ENCODE measurements around the gene PPARG. TPM values are rescaled to one million over a fixed set of nuclear protein-coding genes. Genes with fewer than 3 reads are reported as not detected.

The PPARG gene
- total and polyA plus RNA-seq, 10 of the 15 experiments (the other 5 are each of a cell fraction or from before 2014, with no cell fraction given) = 0.06 to 0.86 (median 0.12) TPM; not detected in 5

GRCh38 chr3:12451481-12451880 is 162.6 kb downstream of the PPARG start:
- H3K79me2 ChIP-seq (ENCODE audit: control insufficient read depth, insufficient read depth, low read length) = no peaks in the 10 kb centered on the region

More at GRCh38 chr3:12451481-12451880, 162.6 kb downstream of the PPARG start:
- in situ Hi-C loops (cut with MboI) (no loop called here), intact Hi-C loops (cut with micrococcal nuclease; ENCODE audit: unreplicated experiment) (no loop called here)
- no peaks in the 10 kb centered on the region for H4K20me1 ChIP-seq (ENCODE audit: control insufficient read depth, insufficient read depth)
- H3K36me3 ChIP-seq (ENCODE audit: control insufficient read depth in 2 of 2, insufficient read depth in 2 of 2, low read length in 1 of 2) = no peaks in the 10 kb centered on the region
- H2AFZ ChIP-seq (ENCODE audit: control insufficient read depth, low read depth, low read length) = no peak overlapping the region
- no peak for DNase-seq (ENCODE audit: low read depth, low spot score)
- ATAC-seq = no peak
- no peak overlapping the region for H3K9ac ChIP-seq (ENCODE audit: control insufficient read depth, insufficient read depth, low read length)
- WGBS (ENCODE audit: insufficient coverage, insufficient replicate concordance, low lambda C conversion rate, missing lambda C conversion rate) = 28% methylated on average over 5 of the region's 5 CpGs
- H3K9me3 ChIP-seq (replicated peaks; ENCODE audit: control insufficient read depth, insufficient read depth, low read length) = no peaks in the 10 kb centered on the region
- TF ChIP-seq NFYA (IDR thresholded peaks at IDR 0.05; ENCODE audit: borderline replicate concordance, low read depth, low read length) (no peak), ASH2L (IDR thresholded peaks at IDR 0.05; ENCODE audit: borderline replicate concordance, low read depth) (no peak), EGR1 (IDR thresholded peaks at IDR 0.05; ENCODE audit: borderline replicate concordance in 1 of 2, low read depth in 2 of 2, low read length in 2 of 2) (no peak), TARDBP (IDR thresholded peaks at IDR 0.05; ENCODE audit: borderline replicate concordance) (no peak), MTA2 (IDR thresholded peaks at IDR 0.05; ENCODE audit: low read depth) (no peak), TAF1 (IDR thresholded peaks at IDR 0.05; ENCODE audit: borderline replicate concordance, low read depth, low read length) (no peak), E2F8 (IDR thresholded peaks at IDR 0.05; ENCODE audit: low read depth, partially characterized antibody) (no peak), YY1 (IDR thresholded peaks at IDR 0.05; ENCODE audit: low read depth, low read length) (no peak), PKNOX1 (IDR thresholded peaks at IDR 0.05) (no peak)
- ChIA-PET RAD21 (ENCODE audit: unreplicated experiment) (no interaction called here), POLR2A (no interaction called here), CTCF (interaction anchor here (1.6 kb wide), 1 partner anchor 28 kb away, joined by 6 read pairs; no protein-coding TSS in a partner anchor), SMC1A (ENCODE audit: uncharacterized antibody, unreplicated experiment) (no interaction called here)
- no peak for FAIRE-seq
- BruUV-seq (replicated peaks) = no TSS peak
- H3K4me2 ChIP-seq (ENCODE audit: control insufficient read depth, insufficient read depth) = no peak overlapping the region
- no peaks in the 10 kb centered on the region; a peak in 2 of 4 replicates for H3K27me3 ChIP-seq (replicated peaks in 1 of 2; ENCODE audit: control insufficient read depth in 2 of 2, insufficient read depth in 2 of 2, low read length in 1 of 2)
- no peaks in the 10 kb centered on the region for H3K4me1 ChIP-seq (ENCODE audit: control insufficient read depth, insufficient read depth, low read length)
- no peak overlapping the region for H3K4me3 ChIP-seq
- no peak overlapping the region for H3K27ac ChIP-seq (ENCODE audit: control insufficient read depth, insufficient read depth)
